Measurements from ENCODE around the gene TMEM80. TPM values are rescaled to one million over a fixed set of nuclear protein-coding genes. Genes with fewer than 3 reads are reported as not detected.

The TMEM80 gene
- total RNA-seq, 2 experiments from 2014 or later: 21.0 to 22.0 TPM

GRCh38 chr11:680970-681369, 14.6 kb upstream of the TMEM80 start:
- Mint-ChIP-seq H3K4me3 (no peak overlapping the region), H3K36me3 (ENCODE audit: low read depth) (peaks cover 80% of the 10 kb centered on the region), H3K4me1 (ENCODE audit: low read depth) (no peaks in the 10 kb centered on the region), H3K27ac (no peak overlapping the region), H3K9me3 (no peaks in the 10 kb centered on the region), H3K27me3 (no peaks in the 10 kb centered on the region)
- ChIA-PET CTCF (no interaction called here), POLR2A (no interaction called here)
- Histone ChIP-seq H3K4me3 (ENCODE audit: low read length) (no peak overlapping the region), H3K9me3 (ENCODE audit: control insufficient read depth in 1 of 2, insufficient read depth in 1 of 2, low read length in 2 of 2) (peaks cover 0 to 8% of the 10 kb centered on the region in 2 experiments), H3K27me3 (ENCODE audit: control insufficient read depth in 1 of 2, insufficient read depth in 2 of 2, low read length in 2 of 2) (no peaks in the 10 kb centered on the region), H3K36me3 (ENCODE audit: insufficient read depth, low read length) (peaks cover 57% of the 10 kb centered on the region), H3K4me1 (ENCODE audit: insufficient read depth, low read length) (no peaks in the 10 kb centered on the region), H3K27ac (ENCODE audit: low read depth in 1 of 2, low read length in 2 of 2) (no peak overlapping the region)
- intact Hi-C loops (cut with DNase I, micrococcal nuclease): no loop called here
- DNase-seq (no peak), ATAC-seq (ENCODE audit: poor library complexity) (peak; percentile 24)
- TF ChIP-seq CTCF (IDR thresholded peaks at IDR 0.05): no peak

GRCh38 chr11:686451-687243, 9.0 kb upstream of the TMEM80 start:
- H3K4me3 Mint-ChIP-seq: no peak overlapping the region
- intact Hi-C loops (cut with DNase I, micrococcal nuclease): no loop called here
- Histone ChIP-seq H3K36me3 (ENCODE audit: insufficient read depth, low read length) (peaks cover 70% of the 10 kb centered on the region), H3K27me3 (ENCODE audit: control insufficient read depth in 1 of 2, insufficient read depth in 2 of 2, low read length in 2 of 2) (no peaks in the 10 kb centered on the region), H3K4me1 (ENCODE audit: insufficient read depth, low read length) (peaks cover 18% of the 10 kb centered on the region), H3K27ac (ENCODE audit: low read depth in 1 of 2, low read length in 2 of 2) (no peak overlapping the region), H3K9me3 (ENCODE audit: control insufficient read depth in 1 of 2, insufficient read depth in 1 of 2, low read length in 2 of 2) (peaks cover 0 to 8% of the 10 kb centered on the region in 2 experiments), H3K4me3 (ENCODE audit: low read length) (no peak overlapping the region)
- POLR2A ChIA-PET: no interaction called here
- H3K27me3 Mint-ChIP-seq: no peaks in the 10 kb centered on the region
- H3K36me3 Mint-ChIP-seq (ENCODE audit: low read depth): peaks cover 72% of the 10 kb centered on the region
- TF ChIP-seq CTCF (IDR thresholded peaks at IDR 0.05): no peak
- no peaks in the 10 kb centered on the region for H3K9me3 Mint-ChIP-seq
- H3K27ac Mint-ChIP-seq: no peak overlapping the region
- peaks cover 14% of the 10 kb centered on the region for H3K4me1 Mint-ChIP-seq (ENCODE audit: low read depth)
- CTCF ChIA-PET: interaction anchor here (1.3 kb wide), 1 partner anchor 20 kb away, joined by 5 read pairs; no protein-coding TSS in a partner anchor
- DNase-seq (no peak), ATAC-seq (ENCODE audit: poor library complexity) (no peak)

GRCh38 chr11:687751-688150, 7.9 kb upstream of the TMEM80 start:
- Histone ChIP-seq H3K27me3 (ENCODE audit: control insufficient read depth in 1 of 2, insufficient read depth in 2 of 2, low read length in 2 of 2) (no peaks in the 10 kb centered on the region), H3K9me3 (ENCODE audit: control insufficient read depth in 1 of 2, insufficient read depth in 1 of 2, low read length in 2 of 2) (no peaks in the 10 kb centered on the region), H3K4me1 (ENCODE audit: insufficient read depth, low read length) (peaks cover 29% of the 10 kb centered on the region), H3K36me3 (ENCODE audit: insufficient read depth, low read length) (peaks cover 62% of the 10 kb centered on the region), H3K4me3 (ENCODE audit: low read length) (no peak overlapping the region), H3K27ac (ENCODE audit: low read depth in 1 of 2, low read length in 2 of 2) (no peak overlapping the region)
- TF ChIP-seq CTCF (IDR thresholded peaks at IDR 0.05): no peak
- ATAC-seq (ENCODE audit: poor library complexity) (no peak), DNase-seq (no peak)
- CTCF ChIA-PET: no interaction called here
- Mint-ChIP-seq H3K27me3 (no peaks in the 10 kb centered on the region), H3K9me3 (no peaks in the 10 kb centered on the region), H3K27ac (no peak overlapping the region), H3K36me3 (ENCODE audit: low read depth) (peaks cover 68% of the 10 kb centered on the region), H3K4me3 (no peak overlapping the region), H3K4me1 (ENCODE audit: low read depth) (peaks cover 25% of the 10 kb centered on the region)
- POLR2A ChIA-PET: no interaction called here
- intact Hi-C loops (cut with DNase I, micrococcal nuclease): loop anchor here in 1 of 2 experiments (2.0 kb wide), 1 partner anchor 37 kb away; no protein-coding TSS in a partner anchor
